ENCODE measurements around the gene FAM222B. TPM values are rescaled to one million over a fixed set of nuclear protein-coding genes. Genes with fewer than 3 reads are reported as not detected.

Gene FAM222B
- total and polyA plus RNA-seq, 3 experiments from 2014 or later: 19.3 to 21.5 (median 20.6) TPM

GRCh38 chr17:28865946-28866752 lies 23.6 kb upstream of the FAM222B start:
- no peaks in the 10 kb centered on the region for H3K27me3 ChIP-seq (ENCODE audit: insufficient read depth, low read length, poor library complexity, severe bottlenecking)
- no peaks in the 10 kb centered on the region for H3K27me3 Mint-ChIP-seq
- peak overlapping the region in 2 of 8 donors; percentile 61 to 69 for H3K27ac Mint-ChIP-seq
- H3K36me3 ChIP-seq (ENCODE audit: insufficient read depth, low read length): no peaks in the 10 kb centered on the region
- peaks cover 3 to 4% (median 4%) of the 10 kb centered on the region in 3 donors for H3K4me1 Mint-ChIP-seq
- ChIA-PET POLR2A (no interaction called here), CTCF (interaction anchor here (0.9 kb wide), 1 partner anchor 101 kb away, joined by 3 read pairs; no protein-coding TSS in a partner anchor)
- H3K36me3 Mint-ChIP-seq: peaks cover 0 to 4% (median 2%) of the 10 kb centered on the region in 3 donors
- peaks cover 4% of the 10 kb centered on the region for H3K4me1 ChIP-seq (ENCODE audit: insufficient read depth, low read length)
- no peak overlapping the region for H3K4me3 Mint-ChIP-seq
- no peaks in the 10 kb centered on the region for H3K9me3 ChIP-seq (ENCODE audit: low read length)
- H3K27ac ChIP-seq (ENCODE audit: low read depth, low read length): peak overlapping the region; percentile 80
- DNase-seq: no peak
- H3K9me3 Mint-ChIP-seq: no peaks in the 10 kb centered on the region
- H3K4me3 ChIP-seq (ENCODE audit: low read length): no peak overlapping the region

GRCh38 chr17:28864991-28865849 lies 22.6 kb upstream of the FAM222B start:
- H3K27me3 Mint-ChIP-seq: no peaks in the 10 kb centered on the region
- Histone ChIP-seq H3K4me1 (ENCODE audit: insufficient read depth, low read length) (no peaks in the 10 kb centered on the region), H3K27ac (ENCODE audit: low read depth, low read length) (peak overlapping the region; percentile 80), H3K27me3 (ENCODE audit: insufficient read depth, low read length, poor library complexity, severe bottlenecking) (no peaks in the 10 kb centered on the region), H3K9me3 (ENCODE audit: low read length) (no peaks in the 10 kb centered on the region), H3K36me3 (ENCODE audit: insufficient read depth, low read length) (no peaks in the 10 kb centered on the region), H3K4me3 (ENCODE audit: low read length) (no peak overlapping the region)
- CTCF ChIA-PET: interaction anchor here (0.7 kb wide), 1 partner anchor 16 kb away, joined by 3 read pairs; no protein-coding TSS in a partner anchor
- POLR2A ChIA-PET: interaction anchor here (0.6 kb wide), 1 partner anchor 34 kb away, joined by 6 read pairs; no protein-coding TSS in a partner anchor
- H3K36me3 Mint-ChIP-seq: peaks cover 0 to 11% (median 2%) of the 10 kb centered on the region in 3 donors
- no peaks in the 10 kb centered on the region for H3K9me3 Mint-ChIP-seq
- H3K27ac Mint-ChIP-seq: peak overlapping the region in 1 of 8 donors; percentile 23
- no peak overlapping the region for H3K4me3 Mint-ChIP-seq
- no peaks in the 10 kb centered on the region for H3K4me1 Mint-ChIP-seq
- DNase-seq: no peak

- Mint-ChIP-seq H3K27ac (peak overlapping the region in 1 of 8 donors; percentile 22), H3K4me3 (no peak overlapping the region), H3K4me1 (no peaks in the 10 kb centered on the region), H3K36me3 (peaks cover 0 to 17% (median 4%) of the 10 kb centered on the region in 3 donors), H3K9me3 (no peaks in the 10 kb centered on the region), H3K27me3 (no peaks in the 10 kb centered on the region)
- H3K4me3 ChIP-seq (ENCODE audit: low read length): no peak overlapping the region
- H3K27ac ChIP-seq (ENCODE audit: low read depth, low read length): peak overlapping the region; percentile 80
- H3K27me3 ChIP-seq (ENCODE audit: insufficient read depth, low read length, poor library complexity, severe bottlenecking): no peaks in the 10 kb centered on the region
- POLR2A ChIA-PET: interaction anchor here (0.5 kb wide), 1 partner anchor 26 kb away, joined by 4 read pairs; no protein-coding TSS in a partner anchor
- H3K36me3 ChIP-seq (ENCODE audit: insufficient read depth, low read length): peaks cover 2% of the 10 kb centered on the region
- no peak for DNase-seq
- no peaks in the 10 kb centered on the region for H3K4me1 ChIP-seq (ENCODE audit: insufficient read depth, low read length)
- no peaks in the 10 kb centered on the region for H3K9me3 ChIP-seq (ENCODE audit: low read length)
- CTCF ChIA-PET: interaction anchor here (1.1 kb wide), 1 partner anchor 36 kb away, joined by 3 read pairs; no protein-coding TSS in a partner anchor
Measured at GRCh38 chr17:28863953-28864352, 21.4 kb upstream of the FAM222B start.

- DNase-seq: no peak
- Histone ChIP-seq H3K36me3 (ENCODE audit: insufficient read depth, low read length) (peaks cover 16% of the 10 kb centered on the region), H3K27me3 (ENCODE audit: insufficient read depth, low read length, poor library complexity, severe bottlenecking) (no peaks in the 10 kb centered on the region), H3K9me3 (ENCODE audit: low read length) (no peaks in the 10 kb centered on the region), H3K4me3 (ENCODE audit: low read length) (no peak overlapping the region), H3K4me1 (ENCODE audit: insufficient read depth, low read length) (no peaks in the 10 kb centered on the region), H3K27ac (ENCODE audit: low read depth, low read length) (peak overlapping the region; percentile 65)
- peak overlapping the region in 5 of 8 donors; percentile 33 to 57 (median 39) for H3K27ac Mint-ChIP-seq
- no peaks in the 10 kb centered on the region for H3K27me3 Mint-ChIP-seq
- CTCF ChIA-PET: interaction anchor here (1.4 kb wide), 1 partner anchor 13 kb away, joined by 6 read pairs; no protein-coding TSS in a partner anchor
- peaks cover 0 to 30% (median 12%) of the 10 kb centered on the region in 3 donors for H3K36me3 Mint-ChIP-seq
- H3K4me3 Mint-ChIP-seq: peak overlapping the region in 1 of 7 donors; percentile 22
- POLR2A ChIA-PET: no interaction called here
- H3K9me3 Mint-ChIP-seq: no peaks in the 10 kb centered on the region
- peaks cover 0 to 5% (median 0%) of the 10 kb centered on the region in 3 donors for H3K4me1 Mint-ChIP-seq
Measured at GRCh38 chr17:28862561-28862960, 20.0 kb upstream of the FAM222B start.

GRCh38 chr17:28861393-28862203 lies 19.0 kb upstream of the FAM222B start:
- Histone ChIP-seq H3K27me3 (ENCODE audit: insufficient read depth, low read length, poor library complexity, severe bottlenecking) (no peaks in the 10 kb centered on the region), H3K9me3 (ENCODE audit: low read length) (no peaks in the 10 kb centered on the region), H3K36me3 (ENCODE audit: insufficient read depth, low read length) (peaks cover 17% of the 10 kb centered on the region), H3K4me3 (ENCODE audit: low read length) (no peak overlapping the region), H3K4me1 (ENCODE audit: insufficient read depth, low read length) (no peaks in the 10 kb centered on the region), H3K27ac (ENCODE audit: low read depth, low read length) (peak overlapping the region; percentile 65)
- peak overlapping the region in 4 of 8 donors; percentile 5 to 71 (median 40) for H3K27ac Mint-ChIP-seq
- POLR2A ChIA-PET: no interaction called here
- no peaks in the 10 kb centered on the region for H3K27me3 Mint-ChIP-seq
- CTCF ChIA-PET: interaction anchor here (1.2 to 2.4 kb wide), 5 partner anchors 12 to 135 kb away, joined by 3 to 6 read pairs (median 4); partner anchors contain the start of genes DHRS13 and TLCD1
- H3K4me1 Mint-ChIP-seq: peaks cover 0 to 5% (median 0%) of the 10 kb centered on the region in 3 donors
- H3K4me3 Mint-ChIP-seq: peak overlapping the region in 1 of 7 donors; percentile 22
- peaks cover 0 to 33% (median 12%) of the 10 kb centered on the region in 3 donors for H3K36me3 Mint-ChIP-seq
- no peaks in the 10 kb centered on the region for H3K9me3 Mint-ChIP-seq
- no peak for DNase-seq

- ChIA-PET CTCF (interaction anchor here (0.9 to 2.4 kb wide), 2 partner anchors 11 to 35 kb away, joined by 4 to 5 read pairs; no protein-coding TSS in a partner anchor), POLR2A (no interaction called here)
- Histone ChIP-seq H3K27me3 (ENCODE audit: insufficient read depth, low read length, poor library complexity, severe bottlenecking) (no peaks in the 10 kb centered on the region), H3K4me1 (ENCODE audit: insufficient read depth, low read length) (peaks cover 6% of the 10 kb centered on the region), H3K36me3 (ENCODE audit: insufficient read depth, low read length) (peaks cover 17% of the 10 kb centered on the region), H3K27ac (ENCODE audit: low read depth, low read length) (peak overlapping the region; percentile 64), H3K9me3 (ENCODE audit: low read length) (no peaks in the 10 kb centered on the region), H3K4me3 (ENCODE audit: low read length) (no peak overlapping the region)
- H3K27ac Mint-ChIP-seq: no peak overlapping the region
- H3K4me1 Mint-ChIP-seq: peaks cover 6 to 9% (median 6%) of the 10 kb centered on the region in 3 donors
- H3K4me3 Mint-ChIP-seq: peak overlapping the region in 1 of 7 donors; percentile 11
- DNase-seq: no peak
- H3K36me3 Mint-ChIP-seq: peaks cover 0 to 38% (median 12%) of the 10 kb centered on the region in 3 donors
- H3K9me3 Mint-ChIP-seq: no peaks in the 10 kb centered on the region
- H3K27me3 Mint-ChIP-seq: no peaks in the 10 kb centered on the region
Measured at GRCh38 chr17:28860363-28860808, 17.8 kb upstream of the FAM222B start.

GRCh38 chr17:28858801-28859355 lies 16.3 kb upstream of the FAM222B start:
- no peaks in the 10 kb centered on the region for H3K27me3 ChIP-seq (ENCODE audit: insufficient read depth, low read length, poor library complexity, severe bottlenecking)
- peak overlapping the region in 1 of 8 donors; percentile 32 for H3K27ac Mint-ChIP-seq
- H3K27me3 Mint-ChIP-seq: no peaks in the 10 kb centered on the region
- peaks cover 14% of the 10 kb centered on the region for H3K4me1 ChIP-seq (ENCODE audit: insufficient read depth, low read length)
- H3K27ac ChIP-seq (ENCODE audit: low read depth, low read length): no peak overlapping the region
- no peak overlapping the region for H3K4me3 Mint-ChIP-seq
- ChIA-PET CTCF (interaction anchor here (1.4 to 2.4 kb wide), 2 partner anchors 37 to 44 kb away, joined by 5 read pairs; partner anchors contain the start of gene DHRS13), POLR2A (interaction anchor here (0.6 kb wide), 1 partner anchor 10 kb away, joined by 4 read pairs; no protein-coding TSS in a partner anchor)
- peaks cover 15 to 23% (median 20%) of the 10 kb centered on the region in 3 donors for H3K4me1 Mint-ChIP-seq
- H3K9me3 Mint-ChIP-seq: no peaks in the 10 kb centered on the region
- peaks cover 17% of the 10 kb centered on the region for H3K36me3 ChIP-seq (ENCODE audit: insufficient read depth, low read length)
- peak in 1 of 5 donors; percentile 14 for DNase-seq
- H3K9me3 ChIP-seq (ENCODE audit: low read length): no peaks in the 10 kb centered on the region
- no peak overlapping the region for H3K4me3 ChIP-seq (ENCODE audit: low read length)
- peaks cover 0 to 47% (median 12%) of the 10 kb centered on the region in 3 donors for H3K36me3 Mint-ChIP-seq

All from CD8-positive, alpha-beta memory T cell (primary cell).